ENCODE results near the gene PCA3.

The PCA3 gene

DNA sequence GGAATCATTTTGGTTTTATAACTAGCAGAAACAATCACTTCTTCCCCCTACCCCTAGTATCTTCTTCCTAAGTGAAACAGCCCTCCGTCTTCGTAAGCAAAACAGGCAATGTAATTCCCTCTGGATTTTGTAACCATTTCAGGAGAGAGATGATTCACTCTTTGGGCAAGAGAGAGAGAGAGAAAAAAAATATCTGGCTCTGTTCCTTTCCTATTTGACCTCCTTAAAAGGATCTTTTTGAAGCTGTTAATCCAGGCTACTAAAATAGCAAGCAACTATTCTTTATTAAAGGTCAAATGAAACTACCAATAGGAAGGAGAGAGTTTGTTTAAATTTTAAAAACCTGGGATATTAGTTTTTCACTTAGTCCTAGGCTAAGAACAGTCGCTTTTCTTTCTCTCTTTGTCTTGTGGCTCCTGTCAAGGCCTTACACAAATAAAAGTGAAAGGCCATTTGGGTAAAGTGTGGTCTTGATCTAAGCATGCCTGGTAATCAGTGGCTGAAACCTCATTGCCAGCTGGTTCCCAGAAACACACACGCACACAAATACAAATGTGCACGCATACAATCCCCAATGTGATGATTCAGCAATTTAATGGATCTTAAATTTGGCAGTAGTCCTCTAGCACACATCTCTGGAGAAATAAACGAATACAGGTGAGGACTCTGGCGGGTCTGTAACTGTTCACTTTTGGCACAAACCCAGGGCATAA, 71.5 kb downstream of the PCA3 start:
- peak overlapping the region; percentile 9 for H3K4me3 ChIP-seq (replicated peaks; ENCODE audit: low read depth, low read length)
- TF ChIP-seq, protein P1, sequence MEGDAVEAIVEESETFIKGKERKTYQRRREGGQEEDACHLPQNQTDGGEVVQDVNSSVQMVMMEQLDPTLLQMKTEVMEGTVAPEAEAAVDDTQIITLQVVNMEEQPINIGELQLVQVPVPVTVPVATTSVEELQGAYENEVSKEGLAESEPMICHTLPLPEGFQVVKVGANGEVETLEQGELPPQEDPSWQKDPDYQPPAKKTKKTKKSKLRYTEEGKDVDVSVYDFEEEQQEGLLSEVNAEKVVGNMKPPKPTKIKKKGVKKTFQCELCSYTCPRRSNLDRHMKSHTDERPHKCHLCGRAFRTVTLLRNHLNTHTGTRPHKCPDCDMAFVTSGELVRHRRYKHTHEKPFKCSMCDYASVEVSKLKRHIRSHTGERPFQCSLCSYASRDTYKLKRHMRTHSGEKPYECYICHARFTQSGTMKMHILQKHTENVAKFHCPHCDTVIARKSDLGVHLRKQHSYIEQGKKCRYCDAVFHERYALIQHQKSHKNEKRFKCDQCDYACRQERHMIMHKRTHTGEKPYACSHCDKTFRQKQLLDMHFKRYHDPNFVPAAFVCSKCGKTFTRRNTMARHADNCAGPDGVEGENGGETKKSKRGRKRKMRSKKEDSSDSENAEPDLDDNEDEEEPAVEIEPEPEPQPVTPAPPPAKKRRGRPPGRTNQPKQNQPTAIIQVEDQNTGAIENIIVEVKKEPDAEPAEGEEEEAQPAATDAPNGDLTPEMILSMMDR (IDR thresholded peaks at IDR 0.05; ENCODE audit: low read length, missing control alignments), result no peak
- DNase-seq (ENCODE audit: low read depth), result peak; percentile 93
